GM23338 (cell line): ENCODE data around the gene VTCN1.

ENCODE experiments used
- CREB1 ChIP-seq: fragments of 250-450 bp; sonication (Bioruptor Pico); IDR thresholded peaks from 2 replicates; pipeline ENCODE4 v1.5.0; 2020; ENCODE audit warnings: low read depth, mild to moderate bottlenecking, moderate library complexity
- EZH2 ChIP-seq: fragments of 200-600 bp; sonication (generic); IDR thresholded peaks from one replicate; pipeline ENCODE4 v1.8.0; 2017; ENCODE audit warnings: antibody characterized with exemption, mild to moderate bottlenecking, low read depth; ENCODE audit not compliant: unreplicated experiment
- EZH2phosphoT487 ChIP-seq: fragments of 200-600 bp; sonication (generic); IDR thresholded peaks from one replicate; pipeline ENCODE4 v1.8.1; 2018; ENCODE audit warnings: antibody characterized with exemption; ENCODE audit not compliant: unreplicated experiment
- JUNB ChIP-seq: IDR thresholded peaks from one replicate; pipeline ENCODE4 v1.6.1; 2016; ENCODE audit warnings: antibody characterized with exemption; ENCODE audit not compliant: unreplicated experiment
- NANOG ChIP-seq: IDR thresholded peaks from 2 replicates; pipeline ENCODE4 v1.6.1; 2016; ENCODE audit warnings: antibody characterized with exemption, borderline replicate concordance
- POLR2AphosphoS5 ChIP-seq: IDR thresholded peaks from 2 replicates; pipeline ENCODE4 v1.6.1; 2016; ENCODE audit warnings: antibody characterized with exemption, low read depth
- ZNF114 ChIP-seq: fragments of 250-450 bp; sonication (Bioruptor Pico); IDR thresholded peaks from 2 replicates; pipeline ENCODE4 v1.5.0; 2020; ENCODE audit warnings: mild to moderate bottlenecking, moderate library complexity
- ZNF331 ChIP-seq: fragments of 250-450 bp; sonication (Bioruptor Pico); IDR thresholded peaks from 2 replicates; pipeline ENCODE4 v1.5.0; 2020; ENCODE audit warnings: low read depth, mild to moderate bottlenecking, moderate library complexity
- TF ChIP-seq, protein P1 (sequence below), 2 experiments: fragments of 200-600 bp in 1 of 2; sonication (generic) in 1 of 2; conservative IDR thresholded peaks; 2 replicates each; pipeline versions ENCODE4 v1.5.1 to v1.6.1; 2016 to 2017; ENCODE audit warnings: antibody characterized with exemption in 2 of 2, low read depth in 2 of 2, mild to moderate bottlenecking in 2 of 2, moderate library complexity in 1 of 2
- TF ChIP-seq, protein P2 (sequence below): IDR thresholded peaks from 2 replicates; pipeline ENCODE4 v1.6.1; 2016; ENCODE audit warnings: antibody characterized with exemption
- TF ChIP-seq, protein P3 (sequence below): IDR thresholded peaks from one replicate; pipeline ENCODE4 v1.6.1; 2018; ENCODE audit warnings: antibody characterized with exemption; ENCODE audit not compliant: unreplicated experiment
- TF ChIP-seq, protein P4 (sequence below): fragments of 250-450 bp; sonication (Bioruptor Pico); IDR thresholded peaks from 2 replicates; pipeline ENCODE4 v1.5.0; 2020; ENCODE audit warnings: mild to moderate bottlenecking, moderate library complexity

DNA sequence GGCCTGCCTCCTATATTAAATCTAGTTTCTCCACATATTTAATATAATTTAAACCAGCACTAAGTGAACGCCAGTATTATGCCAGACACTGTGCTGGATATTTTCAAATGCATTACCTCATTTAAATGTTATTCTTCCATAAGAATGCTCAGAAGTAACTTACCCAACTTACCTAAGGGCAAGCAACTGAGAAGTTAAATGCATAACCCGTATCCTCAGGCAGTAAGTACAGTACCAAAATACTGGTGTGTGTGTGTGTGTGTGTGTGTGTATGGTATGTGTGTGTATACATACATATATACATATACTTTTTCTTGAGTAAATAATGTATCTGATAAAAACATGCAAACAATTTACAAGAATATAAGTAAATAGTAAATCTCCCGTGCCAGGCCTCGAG lies 80.2 kb downstream of the VTCN1 start:
- TF ChIP-seq, protein P1, sequence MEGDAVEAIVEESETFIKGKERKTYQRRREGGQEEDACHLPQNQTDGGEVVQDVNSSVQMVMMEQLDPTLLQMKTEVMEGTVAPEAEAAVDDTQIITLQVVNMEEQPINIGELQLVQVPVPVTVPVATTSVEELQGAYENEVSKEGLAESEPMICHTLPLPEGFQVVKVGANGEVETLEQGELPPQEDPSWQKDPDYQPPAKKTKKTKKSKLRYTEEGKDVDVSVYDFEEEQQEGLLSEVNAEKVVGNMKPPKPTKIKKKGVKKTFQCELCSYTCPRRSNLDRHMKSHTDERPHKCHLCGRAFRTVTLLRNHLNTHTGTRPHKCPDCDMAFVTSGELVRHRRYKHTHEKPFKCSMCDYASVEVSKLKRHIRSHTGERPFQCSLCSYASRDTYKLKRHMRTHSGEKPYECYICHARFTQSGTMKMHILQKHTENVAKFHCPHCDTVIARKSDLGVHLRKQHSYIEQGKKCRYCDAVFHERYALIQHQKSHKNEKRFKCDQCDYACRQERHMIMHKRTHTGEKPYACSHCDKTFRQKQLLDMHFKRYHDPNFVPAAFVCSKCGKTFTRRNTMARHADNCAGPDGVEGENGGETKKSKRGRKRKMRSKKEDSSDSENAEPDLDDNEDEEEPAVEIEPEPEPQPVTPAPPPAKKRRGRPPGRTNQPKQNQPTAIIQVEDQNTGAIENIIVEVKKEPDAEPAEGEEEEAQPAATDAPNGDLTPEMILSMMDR (conservative IDR thresholded peaks at IDR 0.05; ENCODE audit: low read depth in 2 of 2) = no peak
- TF ChIP-seq EZH2phosphoT487 (no peak), POLR2AphosphoS5 (no peak), EZH2 (no peak), ZNF114 (CRISPR knock-in tag) (no peak), CREB1 (CRISPR knock-in tag) (no peak), NANOG (no peak), JUNB (no peak), ZNF331 (no peak)
- TF ChIP-seq, protein P2, sequence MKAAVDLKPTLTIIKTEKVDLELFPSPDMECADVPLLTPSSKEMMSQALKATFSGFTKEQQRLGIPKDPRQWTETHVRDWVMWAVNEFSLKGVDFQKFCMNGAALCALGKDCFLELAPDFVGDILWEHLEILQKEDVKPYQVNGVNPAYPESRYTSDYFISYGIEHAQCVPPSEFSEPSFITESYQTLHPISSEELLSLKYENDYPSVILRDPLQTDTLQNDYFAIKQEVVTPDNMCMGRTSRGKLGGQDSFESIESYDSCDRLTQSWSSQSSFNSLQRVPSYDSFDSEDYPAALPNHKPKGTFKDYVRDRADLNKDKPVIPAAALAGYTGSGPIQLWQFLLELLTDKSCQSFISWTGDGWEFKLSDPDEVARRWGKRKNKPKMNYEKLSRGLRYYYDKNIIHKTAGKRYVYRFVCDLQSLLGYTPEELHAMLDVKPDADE = no peak
- TF ChIP-seq, protein P3, sequence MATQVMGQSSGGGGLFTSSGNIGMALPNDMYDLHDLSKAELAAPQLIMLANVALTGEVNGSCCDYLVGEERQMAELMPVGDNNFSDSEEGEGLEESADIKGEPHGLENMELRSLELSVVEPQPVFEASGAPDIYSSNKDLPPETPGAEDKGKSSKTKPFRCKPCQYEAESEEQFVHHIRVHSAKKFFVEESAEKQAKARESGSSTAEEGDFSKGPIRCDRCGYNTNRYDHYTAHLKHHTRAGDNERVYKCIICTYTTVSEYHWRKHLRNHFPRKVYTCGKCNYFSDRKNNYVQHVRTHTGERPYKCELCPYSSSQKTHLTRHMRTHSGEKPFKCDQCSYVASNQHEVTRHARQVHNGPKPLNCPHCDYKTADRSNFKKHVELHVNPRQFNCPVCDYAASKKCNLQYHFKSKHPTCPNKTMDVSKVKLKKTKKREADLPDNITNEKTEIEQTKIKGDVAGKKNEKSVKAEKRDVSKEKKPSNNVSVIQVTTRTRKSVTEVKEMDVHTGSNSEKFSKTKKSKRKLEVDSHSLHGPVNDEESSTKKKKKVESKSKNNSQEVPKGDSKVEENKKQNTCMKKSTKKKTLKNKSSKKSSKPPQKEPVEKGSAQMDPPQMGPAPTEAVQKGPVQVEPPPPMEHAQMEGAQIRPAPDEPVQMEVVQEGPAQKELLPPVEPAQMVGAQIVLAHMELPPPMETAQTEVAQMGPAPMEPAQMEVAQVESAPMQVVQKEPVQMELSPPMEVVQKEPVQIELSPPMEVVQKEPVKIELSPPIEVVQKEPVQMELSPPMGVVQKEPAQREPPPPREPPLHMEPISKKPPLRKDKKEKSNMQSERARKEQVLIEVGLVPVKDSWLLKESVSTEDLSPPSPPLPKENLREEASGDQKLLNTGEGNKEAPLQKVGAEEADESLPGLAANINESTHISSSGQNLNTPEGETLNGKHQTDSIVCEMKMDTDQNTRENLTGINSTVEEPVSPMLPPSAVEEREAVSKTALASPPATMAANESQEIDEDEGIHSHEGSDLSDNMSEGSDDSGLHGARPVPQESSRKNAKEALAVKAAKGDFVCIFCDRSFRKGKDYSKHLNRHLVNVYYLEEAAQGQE = no peak
- TF ChIP-seq, protein P4, sequence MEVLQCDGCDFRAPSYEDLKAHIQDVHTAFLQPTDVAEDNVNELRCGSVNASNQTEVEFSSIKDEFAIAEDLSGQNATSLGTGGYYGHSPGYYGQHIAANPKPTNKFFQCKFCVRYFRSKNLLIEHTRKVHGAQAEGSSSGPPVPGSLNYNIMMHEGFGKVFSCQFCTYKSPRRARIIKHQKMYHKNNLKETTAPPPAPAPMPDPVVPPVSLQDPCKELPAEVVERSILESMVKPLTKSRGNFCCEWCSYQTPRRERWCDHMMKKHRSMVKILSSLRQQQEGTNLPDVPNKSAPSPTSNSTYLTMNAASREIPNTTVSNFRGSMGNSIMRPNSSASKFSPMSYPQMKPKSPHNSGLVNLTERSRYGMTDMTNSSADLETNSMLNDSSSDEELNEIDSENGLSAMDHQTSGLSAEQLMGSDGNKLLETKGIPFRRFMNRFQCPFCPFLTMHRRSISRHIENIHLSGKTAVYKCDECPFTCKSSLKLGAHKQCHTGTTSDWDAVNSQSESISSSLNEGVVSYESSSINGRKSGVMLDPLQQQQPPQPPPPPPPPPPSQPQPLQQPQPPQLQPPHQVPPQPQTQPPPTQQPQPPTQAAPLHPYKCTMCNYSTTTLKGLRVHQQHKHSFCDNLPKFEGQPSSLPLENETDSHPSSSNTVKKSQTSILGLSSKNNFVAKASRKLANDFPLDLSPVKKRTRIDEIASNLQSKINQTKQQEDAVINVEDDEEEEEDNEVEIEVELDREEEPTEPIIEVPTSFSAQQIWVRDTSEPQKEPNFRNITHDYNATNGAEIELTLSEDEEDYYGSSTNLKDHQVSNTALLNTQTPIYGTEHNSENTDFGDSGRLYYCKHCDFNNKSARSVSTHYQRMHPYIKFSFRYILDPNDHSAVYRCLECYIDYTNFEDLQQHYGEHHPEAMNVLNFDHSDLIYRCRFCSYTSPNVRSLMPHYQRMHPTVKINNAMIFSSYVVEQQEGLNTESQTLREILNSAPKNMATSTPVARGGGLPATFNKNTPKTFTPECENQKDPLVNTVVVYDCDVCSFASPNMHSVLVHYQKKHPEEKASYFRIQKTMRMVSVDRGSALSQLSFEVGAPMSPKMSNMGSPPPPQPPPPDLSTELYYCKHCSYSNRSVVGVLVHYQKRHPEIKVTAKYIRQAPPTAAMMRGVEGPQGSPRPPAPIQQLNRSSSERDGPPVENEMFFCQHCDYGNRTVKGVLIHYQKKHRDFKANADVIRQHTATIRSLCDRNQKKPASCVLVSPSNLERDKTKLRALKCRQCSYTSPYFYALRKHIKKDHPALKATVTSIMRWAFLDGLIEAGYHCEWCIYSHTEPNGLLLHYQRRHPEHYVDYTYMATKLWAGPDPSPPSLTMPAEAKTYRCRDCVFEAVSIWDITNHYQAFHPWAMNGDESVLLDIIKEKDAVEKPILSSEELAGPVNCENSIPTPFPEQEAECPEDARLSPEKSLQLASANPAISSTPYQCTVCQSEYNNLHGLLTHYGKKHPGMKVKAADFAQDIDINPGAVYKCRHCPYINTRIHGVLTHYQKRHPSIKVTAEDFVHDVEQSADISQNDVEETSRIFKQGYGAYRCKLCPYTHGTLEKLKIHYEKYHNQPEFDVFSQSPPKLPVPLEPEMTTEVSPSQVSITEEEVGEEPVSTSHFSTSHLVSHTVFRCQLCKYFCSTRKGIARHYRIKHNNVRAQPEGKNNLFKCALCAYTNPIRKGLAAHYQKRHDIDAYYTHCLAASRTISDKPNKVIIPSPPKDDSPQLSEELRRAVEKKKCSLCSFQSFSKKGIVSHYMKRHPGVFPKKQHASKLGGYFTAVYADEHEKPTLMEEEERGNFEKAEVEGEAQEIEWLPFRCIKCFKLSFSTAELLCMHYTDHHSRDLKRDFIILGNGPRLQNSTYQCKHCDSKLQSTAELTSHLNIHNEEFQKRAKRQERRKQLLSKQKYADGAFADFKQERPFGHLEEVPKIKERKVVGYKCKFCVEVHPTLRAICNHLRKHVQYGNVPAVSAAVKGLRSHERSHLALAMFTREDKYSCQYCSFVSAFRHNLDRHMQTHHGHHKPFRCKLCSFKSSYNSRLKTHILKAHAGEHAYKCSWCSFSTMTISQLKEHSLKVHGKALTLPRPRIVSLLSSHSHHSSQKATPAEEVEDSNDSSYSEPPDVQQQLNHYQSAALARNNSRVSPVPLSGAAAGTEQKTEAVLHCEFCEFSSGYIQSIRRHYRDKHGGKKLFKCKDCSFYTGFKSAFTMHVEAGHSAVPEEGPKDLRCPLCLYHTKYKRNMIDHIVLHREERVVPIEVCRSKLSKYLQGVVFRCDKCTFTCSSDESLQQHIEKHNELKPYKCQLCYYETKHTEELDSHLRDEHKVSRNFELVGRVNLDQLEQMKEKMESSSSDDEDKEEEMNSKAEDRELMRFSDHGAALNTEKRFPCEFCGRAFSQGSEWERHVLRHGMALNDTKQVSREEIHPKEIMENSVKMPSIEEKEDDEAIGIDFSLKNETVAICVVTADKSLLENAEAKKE = no peak
